Measurements from ENCODE around the gene ASIC2. TPM values are rescaled to one million over a fixed set of nuclear protein-coding genes. Genes with fewer than 3 reads are reported as not detected.

ASIC2 gene
- total and polyA plus RNA-seq, 2 experiments from 2014 or later: 0.52 to 2.8 TPM

DNA sequence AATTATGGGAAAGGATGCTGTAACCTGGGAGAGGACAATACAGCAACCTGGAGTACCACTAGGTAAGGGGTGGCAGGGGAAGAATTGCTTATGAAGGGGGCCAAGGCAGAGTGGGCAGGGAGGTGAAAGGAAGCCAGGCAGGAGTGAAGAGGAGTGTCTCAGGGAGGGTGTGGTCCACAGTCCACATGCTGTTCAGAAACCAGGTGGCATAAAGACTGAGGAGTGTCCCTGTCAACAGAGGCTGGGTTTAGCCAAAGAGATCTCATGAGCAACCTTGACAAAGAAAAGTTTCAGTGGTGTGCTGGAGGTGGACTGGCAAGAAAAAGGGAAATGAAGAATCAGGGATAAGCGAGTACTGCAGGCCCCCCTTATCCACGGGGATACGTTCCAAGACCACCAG, 213.0 kb downstream of the ASIC2 start:
- TF ChIP-seq ZNF331 (CRISPR knock-in tag; IDR thresholded peaks at IDR 0.05; ENCODE audit: low read depth): no peak
- TF ChIP-seq STAT1 (IDR thresholded peaks at IDR 0.05; ENCODE audit: unreplicated experiment): no peak
- TF ChIP-seq EZH2phosphoT487 (IDR thresholded peaks at IDR 0.05; ENCODE audit: unreplicated experiment): no peak
- TF ChIP-seq, protein P1, sequence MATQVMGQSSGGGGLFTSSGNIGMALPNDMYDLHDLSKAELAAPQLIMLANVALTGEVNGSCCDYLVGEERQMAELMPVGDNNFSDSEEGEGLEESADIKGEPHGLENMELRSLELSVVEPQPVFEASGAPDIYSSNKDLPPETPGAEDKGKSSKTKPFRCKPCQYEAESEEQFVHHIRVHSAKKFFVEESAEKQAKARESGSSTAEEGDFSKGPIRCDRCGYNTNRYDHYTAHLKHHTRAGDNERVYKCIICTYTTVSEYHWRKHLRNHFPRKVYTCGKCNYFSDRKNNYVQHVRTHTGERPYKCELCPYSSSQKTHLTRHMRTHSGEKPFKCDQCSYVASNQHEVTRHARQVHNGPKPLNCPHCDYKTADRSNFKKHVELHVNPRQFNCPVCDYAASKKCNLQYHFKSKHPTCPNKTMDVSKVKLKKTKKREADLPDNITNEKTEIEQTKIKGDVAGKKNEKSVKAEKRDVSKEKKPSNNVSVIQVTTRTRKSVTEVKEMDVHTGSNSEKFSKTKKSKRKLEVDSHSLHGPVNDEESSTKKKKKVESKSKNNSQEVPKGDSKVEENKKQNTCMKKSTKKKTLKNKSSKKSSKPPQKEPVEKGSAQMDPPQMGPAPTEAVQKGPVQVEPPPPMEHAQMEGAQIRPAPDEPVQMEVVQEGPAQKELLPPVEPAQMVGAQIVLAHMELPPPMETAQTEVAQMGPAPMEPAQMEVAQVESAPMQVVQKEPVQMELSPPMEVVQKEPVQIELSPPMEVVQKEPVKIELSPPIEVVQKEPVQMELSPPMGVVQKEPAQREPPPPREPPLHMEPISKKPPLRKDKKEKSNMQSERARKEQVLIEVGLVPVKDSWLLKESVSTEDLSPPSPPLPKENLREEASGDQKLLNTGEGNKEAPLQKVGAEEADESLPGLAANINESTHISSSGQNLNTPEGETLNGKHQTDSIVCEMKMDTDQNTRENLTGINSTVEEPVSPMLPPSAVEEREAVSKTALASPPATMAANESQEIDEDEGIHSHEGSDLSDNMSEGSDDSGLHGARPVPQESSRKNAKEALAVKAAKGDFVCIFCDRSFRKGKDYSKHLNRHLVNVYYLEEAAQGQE (IDR thresholded peaks at IDR 0.05; ENCODE audit: unreplicated experiment): no peak
- TF ChIP-seq, protein P2, sequence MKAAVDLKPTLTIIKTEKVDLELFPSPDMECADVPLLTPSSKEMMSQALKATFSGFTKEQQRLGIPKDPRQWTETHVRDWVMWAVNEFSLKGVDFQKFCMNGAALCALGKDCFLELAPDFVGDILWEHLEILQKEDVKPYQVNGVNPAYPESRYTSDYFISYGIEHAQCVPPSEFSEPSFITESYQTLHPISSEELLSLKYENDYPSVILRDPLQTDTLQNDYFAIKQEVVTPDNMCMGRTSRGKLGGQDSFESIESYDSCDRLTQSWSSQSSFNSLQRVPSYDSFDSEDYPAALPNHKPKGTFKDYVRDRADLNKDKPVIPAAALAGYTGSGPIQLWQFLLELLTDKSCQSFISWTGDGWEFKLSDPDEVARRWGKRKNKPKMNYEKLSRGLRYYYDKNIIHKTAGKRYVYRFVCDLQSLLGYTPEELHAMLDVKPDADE (IDR thresholded peaks at IDR 0.05): no peak
- no peak for TF ChIP-seq ZNF114 (CRISPR knock-in tag; IDR thresholded peaks at IDR 0.05)
- TF ChIP-seq POLR2AphosphoS5 (IDR thresholded peaks at IDR 0.05; ENCODE audit: low read depth): no peak
- TF ChIP-seq JUNB (IDR thresholded peaks at IDR 0.05; ENCODE audit: unreplicated experiment): no peak
- TF ChIP-seq, protein P3, sequence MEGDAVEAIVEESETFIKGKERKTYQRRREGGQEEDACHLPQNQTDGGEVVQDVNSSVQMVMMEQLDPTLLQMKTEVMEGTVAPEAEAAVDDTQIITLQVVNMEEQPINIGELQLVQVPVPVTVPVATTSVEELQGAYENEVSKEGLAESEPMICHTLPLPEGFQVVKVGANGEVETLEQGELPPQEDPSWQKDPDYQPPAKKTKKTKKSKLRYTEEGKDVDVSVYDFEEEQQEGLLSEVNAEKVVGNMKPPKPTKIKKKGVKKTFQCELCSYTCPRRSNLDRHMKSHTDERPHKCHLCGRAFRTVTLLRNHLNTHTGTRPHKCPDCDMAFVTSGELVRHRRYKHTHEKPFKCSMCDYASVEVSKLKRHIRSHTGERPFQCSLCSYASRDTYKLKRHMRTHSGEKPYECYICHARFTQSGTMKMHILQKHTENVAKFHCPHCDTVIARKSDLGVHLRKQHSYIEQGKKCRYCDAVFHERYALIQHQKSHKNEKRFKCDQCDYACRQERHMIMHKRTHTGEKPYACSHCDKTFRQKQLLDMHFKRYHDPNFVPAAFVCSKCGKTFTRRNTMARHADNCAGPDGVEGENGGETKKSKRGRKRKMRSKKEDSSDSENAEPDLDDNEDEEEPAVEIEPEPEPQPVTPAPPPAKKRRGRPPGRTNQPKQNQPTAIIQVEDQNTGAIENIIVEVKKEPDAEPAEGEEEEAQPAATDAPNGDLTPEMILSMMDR (conservative IDR thresholded peaks at IDR 0.05; ENCODE audit: low read depth in 2 of 2): no peak
- TF ChIP-seq NANOG (IDR thresholded peaks at IDR 0.05; ENCODE audit: borderline replicate concordance): no peak
- TF ChIP-seq, protein P4, sequence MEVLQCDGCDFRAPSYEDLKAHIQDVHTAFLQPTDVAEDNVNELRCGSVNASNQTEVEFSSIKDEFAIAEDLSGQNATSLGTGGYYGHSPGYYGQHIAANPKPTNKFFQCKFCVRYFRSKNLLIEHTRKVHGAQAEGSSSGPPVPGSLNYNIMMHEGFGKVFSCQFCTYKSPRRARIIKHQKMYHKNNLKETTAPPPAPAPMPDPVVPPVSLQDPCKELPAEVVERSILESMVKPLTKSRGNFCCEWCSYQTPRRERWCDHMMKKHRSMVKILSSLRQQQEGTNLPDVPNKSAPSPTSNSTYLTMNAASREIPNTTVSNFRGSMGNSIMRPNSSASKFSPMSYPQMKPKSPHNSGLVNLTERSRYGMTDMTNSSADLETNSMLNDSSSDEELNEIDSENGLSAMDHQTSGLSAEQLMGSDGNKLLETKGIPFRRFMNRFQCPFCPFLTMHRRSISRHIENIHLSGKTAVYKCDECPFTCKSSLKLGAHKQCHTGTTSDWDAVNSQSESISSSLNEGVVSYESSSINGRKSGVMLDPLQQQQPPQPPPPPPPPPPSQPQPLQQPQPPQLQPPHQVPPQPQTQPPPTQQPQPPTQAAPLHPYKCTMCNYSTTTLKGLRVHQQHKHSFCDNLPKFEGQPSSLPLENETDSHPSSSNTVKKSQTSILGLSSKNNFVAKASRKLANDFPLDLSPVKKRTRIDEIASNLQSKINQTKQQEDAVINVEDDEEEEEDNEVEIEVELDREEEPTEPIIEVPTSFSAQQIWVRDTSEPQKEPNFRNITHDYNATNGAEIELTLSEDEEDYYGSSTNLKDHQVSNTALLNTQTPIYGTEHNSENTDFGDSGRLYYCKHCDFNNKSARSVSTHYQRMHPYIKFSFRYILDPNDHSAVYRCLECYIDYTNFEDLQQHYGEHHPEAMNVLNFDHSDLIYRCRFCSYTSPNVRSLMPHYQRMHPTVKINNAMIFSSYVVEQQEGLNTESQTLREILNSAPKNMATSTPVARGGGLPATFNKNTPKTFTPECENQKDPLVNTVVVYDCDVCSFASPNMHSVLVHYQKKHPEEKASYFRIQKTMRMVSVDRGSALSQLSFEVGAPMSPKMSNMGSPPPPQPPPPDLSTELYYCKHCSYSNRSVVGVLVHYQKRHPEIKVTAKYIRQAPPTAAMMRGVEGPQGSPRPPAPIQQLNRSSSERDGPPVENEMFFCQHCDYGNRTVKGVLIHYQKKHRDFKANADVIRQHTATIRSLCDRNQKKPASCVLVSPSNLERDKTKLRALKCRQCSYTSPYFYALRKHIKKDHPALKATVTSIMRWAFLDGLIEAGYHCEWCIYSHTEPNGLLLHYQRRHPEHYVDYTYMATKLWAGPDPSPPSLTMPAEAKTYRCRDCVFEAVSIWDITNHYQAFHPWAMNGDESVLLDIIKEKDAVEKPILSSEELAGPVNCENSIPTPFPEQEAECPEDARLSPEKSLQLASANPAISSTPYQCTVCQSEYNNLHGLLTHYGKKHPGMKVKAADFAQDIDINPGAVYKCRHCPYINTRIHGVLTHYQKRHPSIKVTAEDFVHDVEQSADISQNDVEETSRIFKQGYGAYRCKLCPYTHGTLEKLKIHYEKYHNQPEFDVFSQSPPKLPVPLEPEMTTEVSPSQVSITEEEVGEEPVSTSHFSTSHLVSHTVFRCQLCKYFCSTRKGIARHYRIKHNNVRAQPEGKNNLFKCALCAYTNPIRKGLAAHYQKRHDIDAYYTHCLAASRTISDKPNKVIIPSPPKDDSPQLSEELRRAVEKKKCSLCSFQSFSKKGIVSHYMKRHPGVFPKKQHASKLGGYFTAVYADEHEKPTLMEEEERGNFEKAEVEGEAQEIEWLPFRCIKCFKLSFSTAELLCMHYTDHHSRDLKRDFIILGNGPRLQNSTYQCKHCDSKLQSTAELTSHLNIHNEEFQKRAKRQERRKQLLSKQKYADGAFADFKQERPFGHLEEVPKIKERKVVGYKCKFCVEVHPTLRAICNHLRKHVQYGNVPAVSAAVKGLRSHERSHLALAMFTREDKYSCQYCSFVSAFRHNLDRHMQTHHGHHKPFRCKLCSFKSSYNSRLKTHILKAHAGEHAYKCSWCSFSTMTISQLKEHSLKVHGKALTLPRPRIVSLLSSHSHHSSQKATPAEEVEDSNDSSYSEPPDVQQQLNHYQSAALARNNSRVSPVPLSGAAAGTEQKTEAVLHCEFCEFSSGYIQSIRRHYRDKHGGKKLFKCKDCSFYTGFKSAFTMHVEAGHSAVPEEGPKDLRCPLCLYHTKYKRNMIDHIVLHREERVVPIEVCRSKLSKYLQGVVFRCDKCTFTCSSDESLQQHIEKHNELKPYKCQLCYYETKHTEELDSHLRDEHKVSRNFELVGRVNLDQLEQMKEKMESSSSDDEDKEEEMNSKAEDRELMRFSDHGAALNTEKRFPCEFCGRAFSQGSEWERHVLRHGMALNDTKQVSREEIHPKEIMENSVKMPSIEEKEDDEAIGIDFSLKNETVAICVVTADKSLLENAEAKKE (CRISPR knock-in tag; IDR thresholded peaks at IDR 0.05): no peak
- TF ChIP-seq CREB1 (CRISPR knock-in tag; IDR thresholded peaks at IDR 0.05; ENCODE audit: low read depth): no peak
- no peak for TF ChIP-seq EZH2 (IDR thresholded peaks at IDR 0.05; ENCODE audit: low read depth, unreplicated experiment)
- Histone ChIP-seq H4K20me1 (replicated peaks; ENCODE audit: insufficient read depth) (no peaks in the 10 kb centered on the region), H3K36me3 (ENCODE audit: insufficient read depth) (no peaks in the 10 kb centered on the region), H3F3A (replicated peaks; ENCODE audit: low read depth) (no peaks in the 10 kb centered on the region), H3K27me3 (ENCODE audit: insufficient read depth) (no peaks in the 10 kb centered on the region), H3K4me1 (ENCODE audit: insufficient read depth) (no peaks in the 10 kb centered on the region), H2AFZ (no peak overlapping the region), H3K27ac (ENCODE audit: low read depth) (no peak overlapping the region), H3K9me2 (ENCODE audit: insufficient read depth) (no peaks in the 10 kb centered on the region), H3K79me2 (replicated peaks; ENCODE audit: insufficient read depth) (no peaks in the 10 kb centered on the region), H3K4me3 (no peak overlapping the region), H3K4me2 (no peak overlapping the region)
- H3K4me1 Mint-ChIP-seq: no peaks in the 10 kb centered on the region
- ATAC-seq (no peak), DNase-seq (ENCODE audit: low spot score) (no peak)
- no peak overlapping the region for H3K27ac Mint-ChIP-seq
- H3K27me3 Mint-ChIP-seq (ENCODE audit: insufficient read depth, low read depth, poor library complexity): no peaks in the 10 kb centered on the region
- H3K4me3 Mint-ChIP-seq: no peak overlapping the region
- H3K9me3 Mint-ChIP-seq: no peaks in the 10 kb centered on the region
- H3K36me3 Mint-ChIP-seq (ENCODE audit: low read depth): no peaks in the 10 kb centered on the region
